KMS-11 (cell line): Measurements from ENCODE around the gene SSRP1.

ENCODE experiments used
- H2AFZ ChIP-seq: fragments of 200-600 bp; sonication (generic); 2 replicates; pipeline ENCODE4 v1.6.1; 2016; ENCODE audit warnings: antibody characterized with exemption, mixed run types, low read depth
- H3K27ac ChIP-seq: fragments of 200-600 bp; sonication (generic); 2 replicates; pipeline ENCODE4 v1.6.1; 2016; ENCODE audit warnings: mild to moderate bottlenecking, mixed run types
- H3K27me3 ChIP-seq: fragments of 200-600 bp; sonication (generic); 2 replicates; pipeline ENCODE4 v1.6.1; 2017; ENCODE audit warnings: mild to moderate bottlenecking, low read depth, mixed run types, moderate library complexity; ENCODE audit not compliant: insufficient read depth
- H3K36me3 ChIP-seq: fragments of 200-600 bp; sonication (generic); 2 replicates; pipeline ENCODE4 v1.6.1; 2017; ENCODE audit warnings: mild to moderate bottlenecking, mixed run types; ENCODE audit not compliant: insufficient read depth
- H3K4me1 ChIP-seq: fragments of 200-600 bp; sonication (generic); 2 replicates; pipeline ENCODE4 v1.6.1; 2016; ENCODE audit warnings: mild to moderate bottlenecking, low read depth, mixed run types; ENCODE audit not compliant: poor library complexity, severe bottlenecking
- H3K4me2 ChIP-seq: fragments of 200-600 bp; sonication (generic); 2 replicates; pipeline ENCODE4 v1.7.0; 2016; ENCODE audit warnings: mild to moderate bottlenecking, mixed run types
- H3K4me3 ChIP-seq: fragments of 200-600 bp; sonication (generic); IDR thresholded peaks from 2 replicates; pipeline ENCODE4 v1.6.1; 2017; ENCODE audit warnings: low read depth, low read length, mixed read lengths; ENCODE audit not compliant: insufficient read depth
- H3K79me2 ChIP-seq: fragments of 200-600 bp; sonication (generic); 2 replicates; pipeline ENCODE4 v1.6.1; 2016; ENCODE audit warnings: low read depth, mixed run types; ENCODE audit not compliant: insufficient read depth
- H3K9ac ChIP-seq: fragments of 200-600 bp; sonication (generic); 2 replicates; pipeline ENCODE4 v1.6.1; 2016; ENCODE audit warnings: mild to moderate bottlenecking, mixed run types
- H4K20me1 ChIP-seq: fragments of 200-600 bp; sonication (generic); 2 replicates; pipeline ENCODE4 v1.6.1; 2016; ENCODE audit warnings: mild to moderate bottlenecking, mixed run types; ENCODE audit not compliant: insufficient read depth
- TF ChIP-seq, protein P1 (sequence below): fragments of 200-600 bp; sonication (generic); conservative IDR thresholded peaks from 2 replicates; pipeline ENCODE4 v1.6.1; 2017; ENCODE audit warnings: low read depth, mild to moderate bottlenecking, antibody characterized with exemption, low read length, moderate library complexity, mixed read lengths

The SSRP1 gene

DNA sequence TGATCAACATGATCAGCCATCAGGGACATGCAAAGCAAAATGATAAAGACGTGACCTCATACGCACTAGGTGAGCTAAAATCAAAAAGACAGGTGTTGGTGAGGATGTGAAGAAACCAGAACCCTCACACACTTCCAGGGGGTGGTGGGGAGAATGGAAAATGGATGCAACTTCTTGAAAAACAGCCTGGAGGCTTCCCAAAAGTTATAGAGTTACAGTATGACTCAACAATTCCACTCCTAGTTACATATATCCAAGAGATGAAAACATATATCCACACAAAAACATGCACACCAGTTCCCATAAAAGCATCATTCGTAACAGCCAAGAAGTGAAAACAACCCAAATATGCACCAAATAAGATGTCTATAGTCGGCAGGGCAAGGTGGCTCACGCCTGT lies 56.6 kb downstream of the SSRP1 start:
- Histone ChIP-seq H3K27me3 (no peaks in the 10 kb centered on the region), H3K4me3 (no peak overlapping the region), H3K36me3 (no peaks in the 10 kb centered on the region), H3K9ac (no peak overlapping the region), H4K20me1 (no peaks in the 10 kb centered on the region), H3K79me2 (no peaks in the 10 kb centered on the region), H3K4me1 (no peaks in the 10 kb centered on the region), H3K27ac (no peak overlapping the region), H2AFZ (no peak overlapping the region), H3K4me2 (no peak overlapping the region)
- TF ChIP-seq, protein P1, sequence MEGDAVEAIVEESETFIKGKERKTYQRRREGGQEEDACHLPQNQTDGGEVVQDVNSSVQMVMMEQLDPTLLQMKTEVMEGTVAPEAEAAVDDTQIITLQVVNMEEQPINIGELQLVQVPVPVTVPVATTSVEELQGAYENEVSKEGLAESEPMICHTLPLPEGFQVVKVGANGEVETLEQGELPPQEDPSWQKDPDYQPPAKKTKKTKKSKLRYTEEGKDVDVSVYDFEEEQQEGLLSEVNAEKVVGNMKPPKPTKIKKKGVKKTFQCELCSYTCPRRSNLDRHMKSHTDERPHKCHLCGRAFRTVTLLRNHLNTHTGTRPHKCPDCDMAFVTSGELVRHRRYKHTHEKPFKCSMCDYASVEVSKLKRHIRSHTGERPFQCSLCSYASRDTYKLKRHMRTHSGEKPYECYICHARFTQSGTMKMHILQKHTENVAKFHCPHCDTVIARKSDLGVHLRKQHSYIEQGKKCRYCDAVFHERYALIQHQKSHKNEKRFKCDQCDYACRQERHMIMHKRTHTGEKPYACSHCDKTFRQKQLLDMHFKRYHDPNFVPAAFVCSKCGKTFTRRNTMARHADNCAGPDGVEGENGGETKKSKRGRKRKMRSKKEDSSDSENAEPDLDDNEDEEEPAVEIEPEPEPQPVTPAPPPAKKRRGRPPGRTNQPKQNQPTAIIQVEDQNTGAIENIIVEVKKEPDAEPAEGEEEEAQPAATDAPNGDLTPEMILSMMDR = no peak

DNA sequence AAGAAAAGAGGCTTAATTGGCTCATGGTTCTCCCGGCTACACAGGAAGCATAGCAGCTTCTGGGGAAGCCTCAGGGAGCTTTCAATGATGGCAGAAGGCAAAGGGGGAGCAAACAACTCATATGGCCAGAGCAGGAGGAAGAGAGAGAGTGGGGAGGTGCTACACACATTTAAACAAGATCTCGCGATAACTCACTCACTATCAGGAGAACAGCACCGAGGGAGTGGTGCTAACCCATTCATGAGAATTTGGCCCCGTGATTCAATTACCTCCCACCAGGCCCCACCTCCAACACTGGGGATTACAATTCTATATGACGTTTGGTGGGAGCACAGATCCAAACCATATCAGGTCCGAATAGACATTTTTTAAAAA lies 57.0 kb downstream of the SSRP1 start:
- no peaks in the 10 kb centered on the region for H3K36me3 ChIP-seq
- H3K79me2 ChIP-seq = no peaks in the 10 kb centered on the region
- no peak overlapping the region for H3K9ac ChIP-seq
- H3K27me3 ChIP-seq = no peaks in the 10 kb centered on the region
- H3K4me2 ChIP-seq = no peak overlapping the region
- H4K20me1 ChIP-seq = no peaks in the 10 kb centered on the region
- H2AFZ ChIP-seq = no peak overlapping the region
- TF ChIP-seq, protein P1 = no peak
- no peak overlapping the region for H3K4me3 ChIP-seq
- no peak overlapping the region for H3K27ac ChIP-seq
- H3K4me1 ChIP-seq = no peaks in the 10 kb centered on the region

DNA sequence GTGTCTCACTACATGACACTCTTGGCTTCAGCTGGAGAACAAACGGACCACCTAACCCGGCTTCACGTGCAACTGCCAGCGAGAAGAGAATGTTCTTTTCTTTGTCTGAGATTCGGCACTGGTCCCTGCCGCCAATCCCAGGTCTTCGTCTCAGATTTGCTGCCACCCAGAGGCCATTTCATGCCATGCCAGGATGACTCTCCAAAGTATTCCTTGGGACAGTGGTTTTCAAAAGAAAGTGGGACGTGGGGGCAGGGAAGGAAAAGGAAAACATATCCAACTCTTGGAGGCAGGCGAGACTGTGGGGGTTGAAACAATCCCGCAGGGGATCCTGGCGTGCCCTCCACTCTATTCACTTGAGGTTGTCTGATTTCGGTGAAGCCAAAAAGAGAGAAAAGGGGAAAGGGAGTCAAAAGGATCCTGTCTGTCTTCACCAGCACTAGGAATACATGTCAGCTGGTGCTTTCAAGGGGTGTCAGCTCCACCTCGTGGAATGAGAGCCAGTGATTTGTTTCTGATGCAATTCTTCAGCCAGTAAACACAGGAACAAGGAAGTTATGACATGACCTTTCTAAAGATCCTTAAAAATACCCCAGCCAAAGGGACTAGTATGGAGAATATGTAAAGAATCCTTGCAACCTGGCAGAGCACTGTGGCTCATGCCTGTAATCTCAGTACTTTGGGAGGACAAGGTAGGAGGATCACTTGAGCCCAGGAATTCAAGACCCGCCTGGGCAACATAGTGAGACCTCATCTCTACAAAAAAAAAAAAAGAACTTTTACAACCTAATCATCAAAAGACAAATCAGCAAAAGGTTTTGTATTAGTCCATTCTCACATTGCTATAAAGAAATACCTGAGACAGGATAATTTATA lies 57.6 kb downstream of the SSRP1 start:
- Histone ChIP-seq H3K4me1 (no peaks in the 10 kb centered on the region), H3K27me3 (no peaks in the 10 kb centered on the region), H3K36me3 (no peaks in the 10 kb centered on the region), H3K79me2 (no peaks in the 10 kb centered on the region), H3K27ac (no peak overlapping the region), H3K9ac (no peak overlapping the region), H4K20me1 (no peaks in the 10 kb centered on the region), H3K4me3 (no peak overlapping the region), H2AFZ (0 out of 2 replicates have a peak overlapping the region, but pooled peaks have one; percentile 27), H3K4me2 (no peak overlapping the region)
- TF ChIP-seq, protein P1 = peak; percentile 87

DNA sequence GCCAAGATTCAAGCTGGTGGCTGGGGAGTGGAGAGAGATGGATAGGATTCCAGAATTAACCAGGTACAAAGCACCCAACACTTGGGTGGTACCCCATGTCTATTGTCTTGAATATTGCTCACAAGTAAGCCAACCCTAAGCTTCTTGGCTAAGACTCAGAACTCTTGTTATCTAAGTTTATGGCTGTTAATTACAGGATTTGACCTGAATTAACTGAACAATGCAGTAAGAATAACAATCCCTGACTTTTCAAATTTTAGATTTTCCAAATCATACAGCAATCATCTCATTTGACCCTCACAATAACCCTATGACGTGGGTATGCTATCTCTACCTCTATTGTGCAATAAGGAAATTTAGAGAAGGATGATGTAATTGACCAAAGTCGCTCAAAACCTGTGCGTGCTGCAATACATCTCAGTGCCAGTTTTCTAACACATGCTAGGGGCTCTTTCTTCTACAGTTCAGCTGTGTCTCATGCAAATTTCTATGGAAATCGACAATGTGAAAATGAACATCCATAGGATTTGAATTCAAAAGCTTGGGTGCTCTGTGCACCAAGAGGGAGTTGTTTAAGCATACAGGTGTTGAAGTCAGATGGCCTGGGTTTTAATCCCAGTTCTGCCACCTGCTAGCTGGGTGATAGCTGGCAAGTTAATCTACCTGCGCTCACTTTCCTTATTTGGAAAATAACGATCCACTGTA lies 58.6 kb downstream of the SSRP1 start:
- H3K36me3 ChIP-seq = no peaks in the 10 kb centered on the region
- H3K79me2 ChIP-seq = no peaks in the 10 kb centered on the region
- H3K27ac ChIP-seq = no peak overlapping the region
- H4K20me1 ChIP-seq = no peaks in the 10 kb centered on the region
- H3K4me2 ChIP-seq = no peak overlapping the region
- no peak overlapping the region for H3K4me3 ChIP-seq
- H3K9ac ChIP-seq = no peak overlapping the region
- H3K27me3 ChIP-seq = no peaks in the 10 kb centered on the region
- H3K4me1 ChIP-seq = no peaks in the 10 kb centered on the region
- TF ChIP-seq, protein P1 = no peak
- 0 out of 2 replicates have a peak overlapping the region, but pooled peaks have one; percentile 27 for H2AFZ ChIP-seq
